ENCODE measurements around the gene PLXNC1.

The PLXNC1 gene

DNA sequence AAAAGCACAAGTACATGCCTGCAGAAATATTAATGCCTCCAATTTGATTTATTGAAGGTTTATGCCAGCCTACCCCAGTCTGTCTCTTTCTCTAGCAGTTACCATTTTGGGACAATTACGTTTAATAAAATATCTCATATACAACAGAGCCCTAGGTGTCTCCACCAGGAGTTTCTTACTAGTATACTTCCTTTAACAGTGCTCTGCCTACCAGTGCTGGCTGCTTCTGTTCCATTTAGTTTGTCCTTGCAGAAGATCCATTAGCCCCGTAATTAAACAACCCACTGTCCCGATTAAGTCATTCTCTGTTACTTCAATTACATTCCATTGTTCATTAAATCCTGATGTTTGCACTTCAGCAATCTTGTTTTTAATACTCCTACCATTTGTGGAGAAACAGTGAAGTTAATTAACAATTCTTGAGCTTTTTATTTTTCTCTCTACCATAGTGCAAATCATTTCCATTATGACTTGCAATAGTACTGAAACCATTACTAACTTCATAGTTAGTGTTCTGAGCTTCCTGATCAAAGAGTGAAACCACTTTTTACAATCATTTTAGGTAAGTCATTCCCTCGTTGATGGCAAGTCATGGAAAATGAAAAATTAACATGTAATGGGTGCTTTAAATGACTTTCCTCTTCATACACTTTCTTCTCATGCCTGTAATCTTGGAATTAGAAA is 121.1 kb downstream of the PLXNC1 start:
- no peak for DNase-seq

DNA sequence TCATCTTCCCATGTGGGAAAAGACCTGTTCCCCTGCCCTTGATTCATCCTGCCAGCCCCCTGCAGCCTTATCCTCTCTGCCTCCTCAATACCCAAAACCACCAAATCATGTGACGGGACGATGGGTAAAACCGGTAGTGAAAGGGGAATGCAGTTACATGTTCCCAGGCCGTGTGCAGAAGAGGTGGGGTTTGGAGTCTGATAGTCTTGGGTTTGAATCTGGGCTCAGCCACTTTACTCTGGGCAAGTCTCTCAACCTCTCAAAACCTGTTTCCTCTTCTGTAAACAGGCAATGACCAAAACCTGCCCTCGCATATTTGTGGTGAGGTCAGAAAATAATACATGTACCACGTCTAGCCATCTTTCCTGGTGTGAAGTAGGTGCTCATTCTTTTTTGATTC is 123.0 kb downstream of the PLXNC1 start:
- no peak for DNase-seq

DNA sequence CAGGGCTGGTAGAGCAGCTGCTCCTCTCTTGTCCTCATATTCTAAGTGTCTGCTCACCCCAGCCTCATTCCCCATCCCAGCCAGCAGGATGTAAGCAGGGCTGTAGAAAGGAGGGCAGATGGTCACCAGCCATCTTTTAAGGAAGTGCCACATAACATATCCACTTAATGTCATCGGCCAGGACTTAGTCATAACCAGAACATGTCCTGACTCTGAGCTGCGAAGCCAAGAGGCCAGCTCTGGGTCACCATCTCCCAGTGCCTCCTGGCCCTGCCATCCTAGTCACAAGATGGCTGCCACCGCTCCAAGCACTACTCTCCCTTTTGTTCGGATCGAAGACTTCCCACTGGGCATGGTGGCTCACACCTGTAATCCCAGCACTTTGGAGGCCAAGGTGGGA is 123.9 kb downstream of the PLXNC1 start:
- DNase-seq, result no peak

DNA sequence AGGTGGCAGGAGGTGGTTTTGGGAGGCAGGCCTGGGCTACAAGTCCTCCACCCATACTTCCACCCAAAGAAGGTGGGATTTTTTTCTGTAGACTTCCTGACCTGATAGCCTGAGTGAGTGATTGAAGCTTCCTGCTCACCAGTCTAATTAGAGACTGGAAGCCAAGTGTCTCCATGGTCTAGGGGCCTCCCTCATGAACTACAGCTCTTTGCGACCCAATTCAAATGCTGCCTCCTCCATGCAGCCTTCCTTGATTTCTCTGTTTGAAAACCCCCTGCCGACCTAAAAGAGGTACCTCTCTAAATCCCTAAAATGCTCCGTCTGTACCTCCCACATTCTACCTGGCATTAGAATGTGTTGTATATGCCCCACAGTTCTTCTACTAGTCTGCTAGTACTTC is 124.9 kb downstream of the PLXNC1 start:
- no peak for DNase-seq

DNA sequence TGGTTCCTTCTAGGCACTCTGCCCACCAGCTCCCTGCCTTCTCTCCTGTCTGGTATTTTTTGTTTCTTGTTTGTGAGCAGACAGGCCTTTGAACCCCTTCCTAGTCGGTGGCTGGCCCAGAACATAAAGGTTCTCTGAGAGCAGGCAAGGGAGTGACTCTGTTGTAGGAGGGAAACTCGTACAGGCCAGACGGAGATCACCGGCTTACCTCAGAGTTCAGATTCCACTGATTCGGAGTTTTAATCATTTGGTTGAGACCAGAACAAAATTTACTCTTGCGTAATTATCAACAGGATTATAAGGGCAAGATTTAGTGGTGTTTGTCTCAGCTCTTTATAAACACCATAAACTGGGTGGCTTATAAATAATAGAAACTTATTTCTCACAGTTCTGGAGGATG is 128.3 kb downstream of the PLXNC1 start:
- no peak for DNase-seq

DNA sequence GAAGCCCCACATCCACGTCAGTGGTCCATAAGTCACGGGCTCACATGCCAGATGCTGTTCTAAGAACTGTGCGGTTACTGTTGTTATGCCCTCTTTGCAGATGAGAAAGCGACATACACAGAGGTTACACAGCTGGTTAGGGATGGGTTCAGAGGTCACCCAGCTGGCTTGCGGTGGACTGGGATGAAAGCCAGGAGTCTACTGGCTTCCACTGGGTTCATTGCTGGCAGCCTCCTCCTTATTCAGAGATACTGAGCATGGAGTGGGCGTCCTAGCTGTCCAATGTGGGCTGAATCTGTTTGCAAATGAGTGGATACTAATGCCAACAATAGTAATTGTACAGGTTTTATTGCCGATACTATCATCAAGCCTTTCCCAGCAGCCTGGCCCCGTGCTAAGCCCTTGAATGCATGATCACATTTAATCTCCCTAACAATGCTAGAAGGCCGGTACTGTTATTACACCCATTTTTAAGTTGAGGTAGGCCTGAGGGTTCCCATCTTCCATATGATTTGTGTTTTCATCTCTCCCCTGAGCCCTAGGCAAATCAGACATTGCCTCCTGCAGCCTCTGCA is 129.1 kb downstream of the PLXNC1 start:
- DNase-seq, result no peak

DNA sequence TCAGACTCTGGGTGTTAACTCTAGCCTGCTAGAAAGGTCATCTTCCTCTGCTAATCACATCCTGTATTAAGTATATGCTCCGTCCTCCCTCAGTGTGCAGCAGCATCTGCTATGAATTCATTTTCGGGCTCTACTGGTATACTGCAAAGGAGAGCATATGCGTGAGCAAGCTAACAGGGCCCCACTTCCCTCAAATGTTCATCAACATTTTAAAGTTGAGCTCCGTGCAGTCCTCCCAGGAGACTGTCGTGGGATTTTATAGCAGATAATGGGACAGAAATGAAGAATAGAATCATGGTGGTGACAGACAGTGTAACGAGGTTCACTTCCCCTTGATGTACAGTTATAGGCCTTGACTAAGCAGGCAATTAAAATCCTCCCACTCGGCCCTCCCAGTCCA is 131.7 kb downstream of the PLXNC1 start:
- DNase-seq, result no peak

DNA sequence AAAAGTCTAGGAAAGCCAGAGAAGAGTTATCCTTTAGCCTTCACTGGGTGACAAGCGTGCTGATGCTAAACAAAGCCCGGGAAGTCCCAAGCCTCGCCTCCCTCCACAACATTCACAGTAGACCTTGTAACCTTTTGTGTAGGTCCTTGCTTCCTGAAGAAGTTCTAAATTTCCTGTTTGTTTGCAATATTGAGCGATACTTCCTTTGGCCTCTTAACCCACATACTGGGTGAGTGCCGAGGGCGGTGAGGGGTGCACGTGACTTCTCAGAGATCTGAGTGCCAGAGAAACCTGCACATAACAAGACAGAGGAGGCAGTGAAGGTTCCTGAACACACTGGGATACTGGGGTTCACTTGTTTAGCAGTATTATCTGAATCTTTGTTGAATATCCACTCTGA is 134.3 kb downstream of the PLXNC1 start:
- DNase-seq, result no peak

DNA sequence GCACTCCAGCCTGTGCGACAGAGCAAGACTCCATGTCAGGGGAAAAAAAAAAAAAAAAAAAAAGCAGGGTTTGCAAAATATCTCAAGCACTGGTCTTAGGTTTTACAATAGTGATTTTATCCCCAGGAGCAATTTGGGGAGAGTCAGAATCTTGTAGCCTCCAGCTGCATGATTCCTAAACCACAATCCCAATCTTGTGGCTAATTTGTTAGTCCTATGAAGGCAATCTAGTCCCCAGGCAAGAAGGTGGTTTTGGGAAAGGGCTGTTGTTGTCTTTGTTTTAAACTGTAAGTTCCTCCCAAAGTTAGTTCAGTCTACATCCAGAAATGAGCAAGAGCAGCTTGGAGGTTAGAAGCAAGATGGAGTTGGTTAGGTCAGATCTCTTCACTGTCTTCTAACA is 135.7 kb downstream of the PLXNC1 start:
- no peak for DNase-seq

DNA sequence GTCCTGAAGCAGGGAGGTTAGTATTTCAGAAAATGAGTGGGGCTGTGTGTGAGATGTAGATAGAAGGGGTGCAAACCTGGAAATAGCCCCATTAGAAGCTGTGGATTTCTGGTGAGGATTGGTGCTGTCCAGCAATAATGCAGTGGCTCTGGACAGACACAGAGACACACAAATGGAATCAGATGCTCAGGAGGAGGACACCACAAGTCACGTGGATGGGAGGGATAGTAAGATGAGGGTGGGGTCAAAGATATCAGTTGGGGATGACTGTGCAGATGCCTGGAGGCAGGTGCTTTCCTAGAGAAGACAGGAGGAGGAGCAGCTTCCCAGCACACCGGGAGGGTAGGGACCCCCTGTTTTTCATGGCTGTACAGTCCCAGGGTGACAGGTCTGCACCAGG is 136.5 kb downstream of the PLXNC1 start:
- DNase-seq, result no peak

DNA sequence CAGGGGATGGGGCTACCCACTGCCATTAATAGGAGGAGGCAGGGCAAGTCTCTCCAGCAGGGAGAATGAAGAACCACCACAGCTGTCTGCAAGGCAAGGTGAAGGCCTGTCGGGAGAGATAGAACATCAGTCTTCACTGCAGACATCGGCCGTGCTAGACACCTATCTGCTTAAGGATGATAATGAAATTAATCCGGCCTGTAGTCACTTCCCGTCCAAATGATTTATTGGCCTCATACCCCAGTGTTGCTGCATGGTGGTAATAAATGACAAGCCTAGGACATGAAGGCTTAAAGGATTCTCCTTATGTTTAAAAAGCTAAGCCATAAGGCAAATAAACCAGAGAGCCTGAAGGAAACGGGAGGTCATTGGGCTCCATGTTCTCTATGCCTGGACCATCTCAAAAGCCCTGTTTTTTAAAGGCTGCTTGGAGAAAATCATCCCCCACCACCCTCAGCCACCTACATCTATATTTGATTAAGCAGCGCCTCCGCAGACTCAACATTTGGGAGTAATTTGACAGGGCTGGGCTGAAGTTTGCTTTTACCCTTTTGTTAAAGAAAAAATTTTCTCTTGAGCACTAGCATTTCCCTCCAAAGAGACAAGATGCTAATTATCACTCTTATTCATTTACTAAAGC is 137.7 kb downstream of the PLXNC1 start:
- no peak for DNase-seq

DNA sequence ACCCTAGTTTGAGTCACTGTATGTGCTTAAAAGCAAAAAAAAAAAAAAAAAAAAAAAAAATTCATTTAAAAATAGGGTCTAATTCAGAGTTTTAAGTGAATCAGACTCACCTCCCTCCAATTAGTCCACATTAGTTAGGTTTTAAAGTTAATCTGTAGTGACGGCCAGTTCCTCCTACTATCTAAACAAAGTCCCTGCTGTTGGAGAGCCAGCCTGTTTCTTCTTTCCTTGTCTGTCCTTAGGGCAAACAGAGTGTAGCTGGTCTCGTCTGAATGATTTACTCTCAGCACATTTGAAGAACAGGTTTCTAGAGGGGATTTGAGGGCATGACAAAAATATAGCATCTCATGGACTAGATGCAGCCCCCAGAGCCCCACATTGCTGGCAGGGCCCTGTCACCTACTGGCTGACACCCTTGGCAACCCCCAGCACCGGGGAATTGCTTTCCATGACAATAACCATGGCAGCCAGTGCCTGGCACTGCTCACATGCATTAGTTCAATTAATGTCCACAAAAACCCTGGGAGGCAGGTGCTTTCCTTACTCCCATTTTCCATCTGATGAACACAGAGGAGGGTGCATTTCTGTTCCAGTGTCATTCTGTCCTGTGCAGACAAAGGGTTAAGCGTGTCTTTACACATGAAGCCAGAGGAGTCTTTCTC is 138.3 kb downstream of the PLXNC1 start:
- DNase-seq, result no peak

DNA sequence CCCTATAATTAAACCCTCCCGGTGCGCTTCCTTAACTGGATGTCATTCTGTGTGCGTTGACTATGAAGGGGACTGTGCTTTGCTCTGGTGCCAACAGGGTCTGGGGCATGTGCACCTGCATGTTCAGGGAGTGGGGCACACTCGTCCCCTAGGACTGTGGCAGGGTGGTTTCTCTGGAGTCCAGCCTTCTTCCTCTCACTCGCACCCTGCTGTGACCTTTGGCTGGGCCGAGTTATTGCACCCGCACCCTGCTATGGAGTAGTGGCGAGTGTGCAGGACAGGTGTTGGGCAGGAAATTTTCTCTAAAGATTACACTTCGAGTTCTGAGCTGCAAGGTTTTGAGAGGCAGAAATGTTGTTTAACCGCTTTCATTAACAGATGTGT is 138.9 kb downstream of the PLXNC1 start:
- no peak for DNase-seq

DNA sequence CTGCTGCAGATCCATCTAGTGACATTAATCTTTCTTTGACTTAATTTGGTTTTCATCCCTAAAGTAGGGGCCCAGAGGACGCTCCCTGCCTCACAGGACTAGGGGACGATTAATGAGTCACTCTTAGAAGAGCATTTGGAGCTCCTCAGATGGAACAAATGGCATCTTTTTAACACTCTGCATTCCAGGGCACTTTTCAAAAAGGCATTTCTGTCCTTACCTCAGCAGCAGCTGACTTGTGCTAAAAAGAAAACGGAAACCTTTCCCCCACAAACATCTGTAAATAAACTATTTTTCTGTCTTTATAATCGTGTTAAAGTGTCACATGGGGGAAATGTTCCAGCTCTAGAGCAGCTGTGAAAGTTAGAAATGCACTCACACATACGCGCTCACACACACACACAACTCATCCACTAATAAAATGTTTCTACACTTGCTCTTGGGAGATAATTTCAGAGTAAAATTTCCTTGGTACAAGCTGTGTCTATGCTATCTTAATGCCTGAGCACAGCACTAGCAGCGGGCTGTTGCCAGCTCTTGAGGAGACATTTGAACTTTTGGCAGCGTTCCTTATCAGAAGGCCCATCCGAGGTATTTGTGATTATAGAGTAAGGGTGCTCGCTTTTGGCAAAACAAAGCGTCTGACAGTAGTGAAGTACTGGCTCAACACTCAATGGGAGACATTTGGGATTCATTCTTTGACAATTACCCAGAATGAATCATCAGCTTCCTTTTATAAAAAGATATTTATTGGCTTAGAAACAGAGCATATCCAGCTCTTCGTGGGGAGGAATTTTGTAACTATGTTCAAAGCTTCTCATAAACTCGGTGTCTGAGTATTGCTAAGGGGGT is 141.3 kb downstream of the PLXNC1 start:
- no peak for DNase-seq

DNA sequence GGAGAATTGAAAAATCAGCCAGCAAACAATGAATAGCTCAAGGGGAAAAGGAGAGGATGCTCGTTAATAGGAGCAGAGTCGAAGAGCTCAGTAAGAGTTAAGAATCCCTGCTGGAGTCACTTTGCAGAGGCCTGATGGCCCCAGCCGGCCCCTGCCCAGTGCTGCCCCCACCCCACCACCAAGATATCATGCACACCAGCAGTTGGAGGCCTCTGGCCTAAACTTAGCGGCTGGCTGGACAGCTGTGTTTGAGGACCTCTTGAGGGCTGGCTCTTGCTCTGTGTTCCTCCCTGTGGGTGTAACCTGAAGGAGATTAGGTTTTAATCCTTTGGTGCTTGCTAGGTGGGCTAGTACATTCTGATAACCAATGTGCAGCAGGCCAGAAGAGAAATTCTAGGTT is 142.0 kb downstream of the PLXNC1 start:
- no peak for DNase-seq

DNA sequence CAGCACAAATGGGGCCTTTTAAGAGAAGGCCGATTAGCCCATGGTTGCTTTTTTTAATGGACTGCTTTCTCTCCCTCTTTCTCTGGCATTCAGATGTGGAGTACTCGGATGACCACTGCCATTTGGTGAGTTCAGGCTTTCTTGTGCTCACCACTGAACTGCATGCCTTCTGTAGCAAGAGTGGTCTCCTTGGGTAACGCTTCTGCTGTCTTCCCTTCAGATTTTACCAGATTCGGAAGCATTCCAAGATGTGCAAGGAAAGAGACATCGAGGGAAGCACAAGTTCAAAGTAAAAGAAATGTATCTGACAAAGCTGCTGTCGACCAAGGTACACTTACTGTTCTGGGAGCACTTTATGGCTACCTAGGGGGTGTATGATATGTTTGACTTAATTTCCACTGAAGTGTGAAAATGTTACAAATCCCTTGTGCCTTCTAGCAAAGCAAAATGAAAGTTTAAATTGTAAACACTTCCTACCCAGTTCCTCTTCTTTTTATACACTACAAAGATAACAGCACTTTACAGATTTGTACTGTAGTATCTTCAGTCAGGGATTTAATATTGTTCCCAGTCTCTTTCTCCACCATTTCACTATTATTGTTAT is 148.8 kb downstream of the PLXNC1 start:
- DNase-seq, result no peak

DNA sequence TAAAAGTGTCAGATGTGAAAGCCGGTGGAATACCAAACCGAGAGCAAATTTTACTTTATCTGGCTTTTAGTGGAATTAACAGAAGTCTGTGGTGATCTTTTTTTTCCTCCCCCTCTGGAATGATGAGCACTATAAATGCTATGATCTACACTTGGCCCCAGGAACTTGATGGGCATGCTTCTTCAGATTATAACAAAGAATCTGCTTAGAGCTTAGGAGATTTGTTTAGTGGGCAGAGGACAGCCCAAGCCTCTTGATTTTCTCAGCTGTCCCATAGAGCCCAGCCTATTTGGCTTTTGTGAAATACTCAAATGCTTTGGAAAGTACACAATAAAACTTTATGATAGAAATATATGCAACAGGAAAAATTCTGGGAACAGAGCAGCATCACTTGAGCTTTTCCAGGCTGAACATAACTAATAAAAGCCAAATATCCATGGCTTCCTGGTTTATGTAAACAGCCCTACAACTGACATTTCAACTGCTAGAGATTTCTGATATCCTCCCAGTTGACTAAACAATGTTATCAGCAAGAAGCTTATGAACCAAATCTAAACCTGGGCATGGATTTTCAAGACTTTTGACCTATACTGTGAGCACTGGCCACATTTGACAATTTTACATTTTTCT is 149.6 kb downstream of the PLXNC1 start:
- DNase-seq, result no peak

DNA sequence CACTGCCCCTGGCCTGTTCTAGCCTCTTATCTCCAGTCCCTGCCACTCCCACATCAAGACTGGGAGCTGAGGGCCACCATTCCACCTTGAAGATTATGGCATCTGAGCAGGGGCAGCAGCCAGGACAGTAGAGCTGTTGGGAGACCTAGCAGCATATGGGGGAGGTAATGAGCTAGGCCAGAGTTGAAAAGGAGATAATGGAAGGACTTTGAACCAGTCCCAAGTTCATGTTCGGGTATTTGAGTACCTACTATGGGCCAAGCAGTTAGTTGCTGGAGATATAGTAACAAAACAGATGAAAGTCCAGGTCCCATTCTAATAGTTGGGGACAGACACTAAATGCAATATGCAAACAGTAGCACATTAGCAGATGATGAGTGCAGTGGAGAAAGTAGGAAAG is 151.5 kb downstream of the PLXNC1 start:
- no peak for DNase-seq

DNA sequence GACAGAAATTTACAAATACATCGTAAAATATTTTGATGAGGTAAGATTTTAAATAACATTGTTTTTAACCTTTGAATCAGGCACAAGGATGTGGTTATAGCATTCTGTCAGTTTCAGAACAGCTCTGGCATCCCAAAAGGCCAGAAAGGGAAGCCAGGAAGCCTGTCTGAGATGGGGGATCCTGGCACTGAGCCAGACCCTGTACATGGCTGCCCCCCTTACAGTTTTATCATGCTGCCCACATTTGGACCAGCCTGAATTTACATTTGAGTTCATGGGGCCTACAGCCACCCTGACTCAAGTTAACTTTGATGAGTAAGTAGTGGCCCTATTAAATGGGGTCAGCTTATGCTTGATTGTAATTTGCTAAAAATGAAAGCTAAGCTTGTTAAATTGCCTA is 155.6 kb downstream of the PLXNC1 start:
- DNase-seq, result no peak

DNA sequence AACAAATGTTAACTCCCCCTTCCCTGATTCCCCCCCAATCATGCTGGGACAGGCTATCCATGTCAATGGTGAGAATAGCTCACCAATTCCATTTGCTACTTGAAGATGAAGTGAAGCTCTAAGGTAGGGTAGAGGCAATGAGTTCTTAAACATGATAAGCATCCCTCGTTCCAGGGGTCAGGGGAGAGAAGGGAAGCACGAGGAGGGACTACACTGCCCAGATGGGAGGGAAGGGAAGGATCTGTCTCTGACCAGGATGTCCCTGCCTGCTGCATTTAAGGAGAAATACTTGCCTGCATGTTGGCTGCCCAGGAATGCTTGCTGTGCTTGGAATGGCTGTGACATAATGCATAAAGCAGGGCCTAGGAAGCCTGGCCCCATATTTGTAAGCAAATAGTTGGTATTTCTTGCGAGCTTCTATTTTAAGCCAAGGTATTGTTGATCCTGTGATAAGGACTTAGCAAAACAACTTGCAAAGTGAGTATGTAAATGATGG is 156.2 kb downstream of the PLXNC1 start:
- DNase-seq, result no peak

DNA sequence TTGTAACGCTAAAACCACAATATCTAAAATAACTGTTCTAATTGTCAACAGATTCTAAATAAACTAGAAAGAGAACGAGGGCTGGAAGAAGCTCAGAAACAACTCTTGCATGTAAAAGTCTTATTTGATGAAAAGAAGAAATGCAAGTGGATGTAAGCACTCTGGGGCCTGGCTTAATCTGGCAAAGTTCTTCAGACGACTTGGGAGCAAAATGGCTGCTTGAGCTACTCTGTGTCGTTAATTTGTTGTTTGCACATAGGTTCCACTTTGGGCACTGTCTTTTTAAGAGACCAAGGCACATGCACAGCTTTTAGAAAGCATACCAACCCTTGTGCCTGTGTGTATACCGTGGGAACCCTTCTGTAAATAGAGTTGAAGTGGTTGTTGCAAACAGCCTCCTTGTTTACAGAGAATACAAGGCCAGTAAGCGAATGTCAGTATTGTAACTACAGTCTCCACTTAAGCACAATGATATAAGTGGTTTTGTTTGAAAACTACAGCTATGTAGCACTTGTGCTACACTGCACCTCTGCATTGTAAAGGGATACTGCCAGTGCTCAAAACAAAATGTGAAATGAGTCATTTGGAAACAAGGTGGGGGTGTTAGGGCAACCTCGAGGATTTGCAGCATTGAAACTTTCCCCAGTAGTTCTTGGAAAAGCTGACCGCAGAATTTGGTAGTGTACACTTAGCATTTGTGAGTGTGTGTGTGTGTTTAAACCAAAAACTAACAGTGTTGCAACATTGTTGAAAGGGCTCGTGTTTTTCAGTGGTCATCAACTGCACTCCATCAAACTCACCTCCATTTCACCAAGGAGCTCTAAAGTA is 157.0 kb downstream of the PLXNC1 start:
- DNase-seq, result no peak
